ENCODE data around the gene ABHD17A.

Gene ABHD17A

GRCh38 chr19:1924320-1924961 is 39.1 kb upstream of the ABHD17A start:
- TF ChIP-seq CTCF (conservative IDR thresholded peaks at IDR 0.05), result no peak
- H3K27ac ChIP-seq, result no peak overlapping the region

GRCh38 chr19:1923319-1923718 is 38.0 kb upstream of the ABHD17A start:
- TF ChIP-seq CTCF (conservative IDR thresholded peaks at IDR 0.05), result no peak
- no peak overlapping the region for H3K27ac ChIP-seq

GRCh38 chr19:1922803-1923202 is 37.5 kb upstream of the ABHD17A start:
- TF ChIP-seq CTCF (conservative IDR thresholded peaks at IDR 0.05), result no peak
- no peak overlapping the region for H3K27ac ChIP-seq

GRCh38 chr19:1921825-1922224 is 36.5 kb upstream of the ABHD17A start:
- H3K27ac ChIP-seq, result no peak overlapping the region
- TF ChIP-seq CTCF (conservative IDR thresholded peaks at IDR 0.05), result no peak

- H3K27ac ChIP-seq, result no peak overlapping the region
- no peak for TF ChIP-seq CTCF (conservative IDR thresholded peaks at IDR 0.05)
These were observed 36.0 kb upstream of the ABHD17A start for GRCh38 chr19:1921326-1921725.

GRCh38 chr19:1920644-1921043 is 35.3 kb upstream of the ABHD17A start:
- H3K27ac ChIP-seq, result no peak overlapping the region
- no peak for TF ChIP-seq CTCF (conservative IDR thresholded peaks at IDR 0.05)

GRCh38 chr19:1918975-1919374 is 33.7 kb upstream of the ABHD17A start:
- TF ChIP-seq CTCF (conservative IDR thresholded peaks at IDR 0.05), result no peak
- no peak overlapping the region for H3K27ac ChIP-seq
